Germinal center (tissue), 1 donor: ENCODE results near the gene DAB2IP.

Experiments used
- DNase-seq: peaks from one replicate; pipeline ENCODE4 v3.0.0; 2012; ENCODE audit warnings: mixed read lengths, low spot score

The DAB2IP gene

DNA sequence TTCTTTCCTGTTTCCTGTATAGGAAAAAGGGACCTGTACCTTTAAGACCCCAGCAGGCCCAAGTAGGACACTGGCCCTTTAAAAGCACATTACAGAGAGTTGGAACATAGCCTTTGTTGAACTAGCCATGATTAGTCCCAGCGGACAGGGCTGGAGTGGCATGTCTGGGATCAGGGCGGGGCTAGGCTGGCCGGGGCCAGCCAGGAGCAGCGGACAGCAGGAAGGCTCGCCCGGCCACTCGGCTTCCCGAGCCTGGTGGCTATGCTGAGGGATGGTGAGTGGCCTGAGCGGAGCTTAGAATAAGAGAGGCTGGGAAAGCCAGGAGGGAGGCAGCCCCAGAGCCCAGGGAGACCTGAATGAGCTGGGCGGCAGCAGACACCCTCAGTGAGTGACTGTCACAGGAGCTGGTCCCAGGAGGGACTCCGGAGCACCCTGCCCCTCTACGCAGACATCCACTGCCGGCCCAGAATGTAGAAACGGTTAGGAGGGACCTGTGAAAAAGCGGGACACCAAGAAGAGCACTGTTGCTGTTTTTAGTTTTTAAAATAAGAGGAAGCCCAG, 92.1 kb downstream of the DAB2IP start:
- DNase-seq = no peak

DNA sequence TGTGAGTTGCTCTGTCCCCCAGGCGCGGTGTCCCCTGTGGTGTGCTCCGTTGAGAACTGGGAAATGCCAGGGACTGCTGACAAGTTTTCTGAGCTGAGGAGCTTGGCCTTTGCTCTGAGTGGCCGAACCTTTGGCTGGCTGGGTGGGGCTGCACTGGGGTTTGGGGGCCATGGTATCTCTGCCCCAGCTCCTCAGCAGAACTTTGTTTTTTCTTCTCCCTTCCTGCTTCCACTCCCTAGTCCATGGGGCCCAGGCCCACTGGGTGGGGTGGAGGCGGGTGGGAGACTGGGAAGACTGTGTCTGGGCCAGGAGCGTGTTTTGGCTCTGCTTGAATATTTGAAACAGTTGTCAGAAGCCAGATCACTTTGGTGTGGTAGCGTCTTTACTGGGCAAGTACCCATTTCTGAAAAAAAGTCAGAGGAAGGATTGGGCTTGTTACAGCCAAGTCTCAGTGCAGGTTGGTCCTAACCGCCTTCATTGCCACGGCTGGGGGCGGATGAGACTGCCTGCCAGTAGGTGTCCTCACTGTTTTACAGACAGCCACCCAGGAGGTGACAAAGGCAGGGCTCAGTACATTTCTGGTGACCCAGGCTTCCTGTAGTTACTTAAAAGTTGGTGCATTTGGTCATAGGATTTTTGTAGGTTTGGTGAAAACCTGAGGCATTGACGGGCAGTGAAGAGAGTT, 92.7 kb downstream of the DAB2IP start:
- peak; percentile 79 for DNase-seq

GRCh38 chr9:121744687-121745395, 93.4 kb downstream of the DAB2IP start:
- DNase-seq = no peak

GRCh38 chr9:121745396-121745695, 93.9 kb downstream of the DAB2IP start:
- DNase-seq = no peak

DNA sequence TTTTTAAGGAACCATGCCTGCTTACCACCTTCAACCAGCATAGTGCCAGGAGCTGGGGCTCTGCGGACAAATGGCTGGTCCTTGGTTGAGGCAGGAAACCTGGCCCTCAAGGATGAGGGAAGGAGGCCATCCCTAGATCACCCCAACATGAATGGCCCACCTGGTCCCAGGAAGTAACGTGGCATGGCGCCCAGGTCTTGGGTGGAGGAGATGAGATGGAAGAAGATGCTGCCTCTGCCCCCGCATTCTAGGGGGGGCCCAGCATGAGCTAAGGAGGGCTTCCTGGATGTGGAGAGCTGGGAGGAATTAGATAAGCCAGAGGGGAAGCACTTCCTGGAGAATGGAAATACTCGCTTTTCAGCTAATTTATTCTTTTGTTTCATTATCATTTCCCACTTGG, 95.0 kb downstream of the DAB2IP start:
- no peak for DNase-seq

GRCh38 chr9:121746866-121747265, 95.4 kb downstream of the DAB2IP start:
- no peak for DNase-seq

- no peak for DNase-seq
Measured at GRCh38 chr9:121748074-121748473, 96.6 kb downstream of the DAB2IP start.

GRCh38 chr9:121748727-121749423, 97.4 kb downstream of the DAB2IP start:
- DNase-seq = no peak

DNA sequence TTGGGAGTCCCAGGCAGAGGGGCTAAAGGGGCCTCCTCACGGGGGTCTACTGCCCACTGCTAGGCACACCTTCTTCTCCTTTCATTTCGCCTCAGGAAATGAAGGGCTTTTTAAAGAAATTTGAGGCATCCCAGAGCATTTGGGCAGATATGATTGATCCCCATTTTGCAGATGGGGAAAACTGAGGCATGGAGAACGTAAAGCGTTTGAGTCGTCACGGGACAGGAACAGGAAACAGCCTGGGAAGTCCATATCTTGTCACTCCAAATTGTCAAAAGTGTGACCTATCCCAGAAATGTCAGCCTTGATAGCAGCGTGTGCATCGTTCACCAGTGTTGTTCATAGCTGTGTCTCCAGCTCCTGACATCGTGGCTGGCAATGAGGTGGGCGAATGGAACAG, 98.2 kb downstream of the DAB2IP start:
- DNase-seq = no peak

DNA sequence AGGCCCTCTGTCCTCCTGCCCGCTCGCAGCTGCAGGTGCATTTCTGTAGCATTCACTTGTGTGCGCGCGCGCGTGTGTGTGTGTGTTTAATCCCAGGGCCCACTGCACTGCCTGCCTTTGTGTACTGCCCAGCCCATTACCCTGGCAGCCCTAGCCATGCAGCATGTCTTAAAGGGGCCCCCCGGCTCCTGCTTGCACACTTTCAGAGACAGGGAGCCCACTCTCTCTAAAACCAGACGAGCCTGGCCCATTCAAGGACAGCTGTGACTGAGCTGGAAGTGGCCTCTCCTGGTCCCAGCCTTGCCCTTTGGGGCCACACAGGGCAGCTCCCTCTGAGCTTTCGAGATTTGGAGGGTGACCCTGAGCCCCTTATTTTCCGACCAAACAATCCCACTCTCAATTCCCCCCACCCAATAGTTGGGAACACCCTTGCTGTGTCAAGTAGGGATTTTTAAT, 98.9 kb downstream of the DAB2IP start:
- no peak for DNase-seq

GRCh38 chr9:121750715-121751623, 99.5 kb downstream of the DAB2IP start:
- DNase-seq = no peak

DNA sequence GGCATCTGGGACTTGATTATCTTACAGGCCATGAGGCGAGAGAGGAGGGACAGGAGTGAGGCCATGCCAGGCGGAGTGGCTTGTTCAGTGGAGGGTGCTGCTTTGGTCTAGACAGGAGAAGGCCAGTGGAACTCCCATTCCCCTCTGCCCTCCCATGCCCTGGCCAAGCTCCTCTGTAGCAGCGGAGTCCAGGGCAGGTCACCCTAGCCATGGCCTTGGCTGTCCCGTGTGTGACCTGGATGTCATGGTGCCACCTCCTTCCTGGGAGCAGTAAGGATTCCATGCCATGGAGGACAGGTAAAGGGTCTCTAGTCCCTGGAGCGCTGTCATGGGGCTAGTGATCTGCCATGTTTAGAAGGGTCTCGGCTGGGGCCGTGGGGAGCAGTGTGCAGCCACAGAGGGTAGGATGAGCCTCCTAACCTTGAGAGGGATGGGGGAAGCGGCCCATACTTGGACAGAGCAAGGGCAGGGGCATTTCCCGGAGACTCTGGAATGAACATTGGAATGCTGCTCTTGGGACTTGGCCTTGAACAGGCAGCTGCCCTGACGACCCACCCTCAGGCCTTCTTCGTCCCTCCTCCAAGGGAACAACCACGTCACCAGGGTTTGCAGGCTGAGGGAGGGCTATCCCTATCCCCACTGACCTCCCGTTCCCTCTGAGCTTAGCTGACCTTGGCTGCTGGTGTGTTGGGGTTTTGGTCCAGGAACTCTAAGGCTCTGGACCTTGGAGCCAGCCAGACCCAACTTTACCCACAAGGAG, 100.4 kb downstream of the DAB2IP start:
- no peak for DNase-seq

GRCh38 chr9:121752929-121753328, 101.5 kb downstream of the DAB2IP start:
- DNase-seq = no peak

DNA sequence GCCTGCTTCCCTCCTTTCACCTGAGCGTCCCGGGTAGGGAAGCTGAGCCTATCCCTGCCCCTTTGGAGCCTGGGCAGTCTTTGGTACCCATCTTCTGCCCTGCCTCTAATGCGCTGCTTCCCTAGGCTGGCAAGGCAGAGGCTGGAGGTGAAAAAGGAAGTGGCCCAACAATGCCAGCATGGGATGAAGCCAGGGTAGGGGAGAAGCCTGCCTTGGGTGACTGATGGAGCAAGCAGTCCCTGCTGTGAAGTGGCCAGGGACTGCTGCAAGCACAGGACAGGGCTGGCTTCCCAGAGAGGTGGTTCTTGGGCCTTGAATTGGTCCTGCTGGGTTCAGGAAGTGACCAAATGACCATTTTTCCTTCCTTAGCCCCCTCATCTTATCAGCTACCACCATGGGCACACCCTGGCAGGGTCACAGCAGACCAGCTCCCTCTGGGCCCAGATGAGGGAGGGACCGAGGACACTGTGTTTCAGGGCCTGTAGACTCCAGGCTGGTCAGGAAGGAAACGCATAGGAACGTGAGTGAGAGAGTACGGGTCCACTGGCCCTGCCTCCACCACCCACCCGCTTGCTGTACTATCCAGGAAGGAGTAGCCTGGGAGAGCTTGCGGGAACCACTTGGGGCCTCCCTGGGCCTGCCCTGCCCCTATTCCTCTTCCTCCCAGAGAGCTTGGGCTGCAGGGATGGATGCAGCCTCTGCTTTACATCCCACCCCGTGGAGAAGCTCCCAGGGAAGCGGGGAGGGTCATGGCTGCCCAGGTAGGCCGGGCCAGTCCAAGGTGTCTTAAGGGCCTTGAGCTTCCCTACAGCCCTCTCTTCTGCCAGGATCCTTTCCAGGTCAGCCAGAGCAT, 102.6 kb downstream of the DAB2IP start:
- DNase-seq = no peak

GRCh38 chr9:121754655-121755436, 103.4 kb downstream of the DAB2IP start:
- DNase-seq = no peak

- no peak for DNase-seq
Measured at GRCh38 chr9:121755581-121755980, 104.1 kb downstream of the DAB2IP start.

DNA sequence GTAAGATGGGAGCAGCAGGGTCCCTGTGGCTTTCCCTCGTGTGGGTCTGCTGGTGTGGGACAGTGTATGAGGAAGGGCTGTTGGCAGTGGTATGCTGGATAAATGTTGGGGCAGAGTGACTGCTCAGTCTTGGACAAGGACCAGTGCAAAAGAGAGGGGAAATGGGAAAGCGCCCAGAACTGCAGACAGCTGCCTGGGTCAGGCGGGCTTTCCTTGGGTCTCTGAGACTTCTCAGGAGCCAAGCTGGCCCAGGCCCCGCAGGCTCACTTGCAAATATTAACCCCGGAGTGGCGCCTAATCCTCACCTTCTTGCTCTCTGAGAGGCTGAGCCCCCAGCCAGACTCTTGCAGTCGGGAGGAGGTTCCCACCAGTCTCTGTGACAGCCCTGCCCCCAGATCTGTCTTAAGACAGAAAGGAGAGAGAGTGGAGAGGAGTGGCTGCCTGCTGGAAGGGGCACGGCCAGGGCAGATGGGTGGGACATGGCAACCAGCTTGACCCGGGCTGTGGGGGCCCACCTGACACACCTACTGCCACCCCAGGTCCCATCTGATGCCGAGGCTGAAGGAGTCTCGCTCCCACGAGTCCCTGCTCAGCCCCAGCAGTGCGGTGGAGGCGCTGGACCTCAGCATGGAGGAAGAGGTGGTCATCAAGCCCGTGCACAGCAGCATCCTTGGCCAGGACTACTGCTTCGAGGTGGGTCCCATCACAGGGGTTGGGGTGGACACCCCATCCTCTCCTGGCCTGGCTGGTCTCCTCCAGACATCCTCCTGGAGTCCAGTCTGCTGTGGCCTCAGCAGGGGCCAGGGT, 105.2 kb downstream of the DAB2IP start:
- DNase-seq = no peak

DNA sequence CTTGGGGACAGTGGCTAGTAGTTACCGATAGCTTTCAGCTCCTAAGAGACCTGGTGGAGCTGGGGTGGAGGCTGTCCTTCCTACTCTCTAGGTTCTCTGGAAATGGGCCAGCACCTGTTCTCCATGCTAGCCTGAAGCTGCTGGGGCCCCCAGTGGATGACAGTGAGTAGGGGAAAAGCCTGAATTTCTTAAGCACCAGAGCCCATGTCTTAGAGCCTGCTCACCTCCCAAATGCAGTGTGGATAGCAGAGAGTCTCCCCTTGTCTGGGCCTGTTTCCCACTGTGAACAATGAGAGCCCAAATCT, 105.8 kb downstream of the DAB2IP start:
- no peak for DNase-seq

DNA sequence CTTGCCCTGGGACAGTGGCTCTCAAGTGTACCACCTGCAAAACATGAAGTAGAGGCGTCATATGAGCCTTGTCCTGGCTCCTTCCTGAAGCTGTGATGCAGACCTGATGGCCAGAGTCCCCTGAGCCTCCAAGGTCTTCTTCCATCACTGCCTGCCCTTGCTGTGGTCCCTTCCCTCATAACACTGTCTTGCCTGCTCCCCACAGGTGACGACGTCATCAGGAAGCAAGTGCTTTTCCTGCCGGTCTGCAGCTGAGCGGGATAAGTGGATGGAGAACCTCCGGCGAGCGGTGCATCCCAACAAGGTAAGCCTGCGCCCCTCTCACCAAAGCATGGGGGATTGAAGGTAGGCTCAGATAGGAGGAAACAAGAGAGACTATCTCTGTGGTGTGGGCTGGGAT, 107.3 kb downstream of the DAB2IP start:
- no peak for DNase-seq
